ENCODE data around the gene DPP10. TPM values are rescaled to one million over a fixed set of nuclear protein-coding genes. Genes with fewer than 3 reads are reported as not detected.

Gene DPP10
- total and polyA plus RNA-seq, 2 of the 13 experiments (the other 11 are each of a cell fraction or from before 2014, with no cell fraction given): 0.95 to 1.7 TPM

DNA sequence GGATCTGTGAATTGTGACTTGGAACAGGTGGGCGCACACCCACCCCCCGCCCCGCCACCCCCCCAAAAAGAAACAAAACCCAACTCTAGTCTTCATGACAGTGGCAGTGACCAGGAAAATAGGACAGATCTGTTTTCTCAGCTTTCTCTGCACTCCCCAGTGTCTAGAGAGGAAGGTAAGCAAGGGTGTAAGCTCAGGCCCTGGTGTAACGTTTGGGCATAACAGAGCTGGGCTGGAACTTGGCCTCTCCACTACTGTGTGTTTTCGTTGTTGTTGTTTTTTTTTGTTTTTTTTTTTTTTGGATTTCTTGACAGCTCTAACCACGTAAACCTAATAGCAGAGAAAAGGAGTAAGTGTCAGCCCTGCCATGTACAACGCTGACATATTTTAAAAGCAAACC, 1160.8 kb downstream of the DPP10 start (continued):
- no peak for TF ChIP-seq BORCS8-MEF2B (CRISPR knock-in tag; IDR thresholded peaks at IDR 0.05)
- no peak for TF ChIP-seq ZNF75D (CRISPR knock-in tag; IDR thresholded peaks at IDR 0.05; ENCODE audit: borderline replicate concordance)

DNA sequence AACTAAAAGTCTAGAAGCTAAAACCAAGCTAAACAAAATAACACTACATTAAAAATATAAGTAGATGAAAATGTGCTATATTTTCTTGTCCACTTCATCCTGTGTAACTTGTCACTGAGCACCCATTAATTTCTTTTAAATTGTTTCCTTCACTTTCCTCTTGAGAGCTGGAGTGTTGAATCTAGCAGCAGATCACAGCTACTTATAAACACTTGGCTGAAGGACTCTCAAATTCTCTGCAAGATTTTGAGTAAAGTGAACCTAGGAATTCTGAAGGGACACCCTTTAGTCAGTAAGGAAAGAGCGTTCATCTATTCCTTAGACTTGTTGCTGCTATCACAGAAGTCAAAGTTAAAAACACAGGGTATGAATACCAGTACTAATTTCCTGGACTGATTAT, 1163.9 kb downstream of the DPP10 start:
- Histone ChIP-seq H2AFZ (ENCODE audit: low read length) (no peak overlapping the region), H3K9ac (ENCODE audit: insufficient read depth, low read depth, low read length) (no peak overlapping the region), H3K27ac (ENCODE audit: extremely low read length, insufficient read depth, low read length) (no peak overlapping the region), H3K4me1 (ENCODE audit: insufficient read depth, low read length) (no peaks in the 10 kb centered on the region), H3K9me3 (ENCODE audit: low read length) (peaks cover 97% of the 10 kb centered on the region), H3K79me2 (ENCODE audit: insufficient read depth, low read length) (no peaks in the 10 kb centered on the region), H3K4me2 (ENCODE audit: low read depth, low read length) (no peak overlapping the region), H4K20me1 (ENCODE audit: insufficient read depth, low read length) (no peaks in the 10 kb centered on the region), H3K27me3 (ENCODE audit: control insufficient read depth in 1 of 2, insufficient read depth in 2 of 2, low read length in 2 of 2) (no peaks in the 10 kb centered on the region), H3K36me3 (replicated peaks in 1 of 2; ENCODE audit: control insufficient read depth in 1 of 2, insufficient read depth in 2 of 2, low read length in 2 of 2) (no peaks in the 10 kb centered on the region), H3K4me3 (replicated peaks in 1 of 3; ENCODE audit: insufficient read depth in 1 of 3, low read depth in 2 of 3, low read length in 3 of 3) (no peak overlapping the region)
- in situ Hi-C loops (cut with HindIII; ENCODE audit: extremely low pct_ligation_motif_present, low pct_unique_long_range_greater_than_20kb) (no loop called here), intact Hi-C loops (cut with micrococcal nuclease; ENCODE audit: unreplicated experiment) (no loop called here)
- ChIA-PET POLR2A (no interaction called here), CTCF (ENCODE audit: low intra/inter-chr PET ratio, low total read pairs) (no interaction called here)
- 32% methylated on average over 1 of the region's 1 CpG for WGBS (ENCODE audit: low lambda C conversion rate)
- TF ChIP-seq, protein P1, sequence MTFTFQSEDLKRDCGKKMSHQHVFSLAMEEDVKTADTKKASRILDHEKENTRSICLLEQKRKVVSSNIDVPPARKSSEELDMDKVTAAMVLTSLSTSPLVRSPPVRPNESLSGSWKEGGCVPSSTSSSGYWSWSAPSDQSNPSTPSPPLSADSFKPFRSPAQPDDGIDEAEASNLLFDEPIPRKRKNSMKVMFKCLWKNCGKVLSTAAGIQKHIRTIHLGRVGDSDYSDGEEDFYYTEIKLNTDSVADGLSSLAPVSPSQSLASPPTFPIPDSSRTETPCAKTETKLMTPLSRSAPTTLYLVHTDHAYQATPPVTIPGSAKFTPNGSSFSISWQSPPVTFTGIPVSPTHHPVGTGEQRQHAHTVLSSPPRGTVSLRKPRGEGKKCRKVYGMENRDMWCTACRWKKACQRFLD (CRISPR knock-in tag; IDR thresholded peaks at IDR 0.05; ENCODE audit: borderline replicate concordance): no peak
- TF ChIP-seq ZFY (CRISPR knock-in tag; IDR thresholded peaks at IDR 0.05) (no peak), ZNF530 (CRISPR knock-in tag; IDR thresholded peaks at IDR 0.05; ENCODE audit: low read depth) (no peak), ZNF260 (CRISPR knock-in tag; IDR thresholded peaks at IDR 0.05; ENCODE audit: borderline replicate concordance, low read depth) (no peak), SP4 (CRISPR knock-in tag; IDR thresholded peaks at IDR 0.05) (no peak), ZNF850 (CRISPR knock-in tag; conservative IDR thresholded peaks at IDR 0.05) (no peak), NPAS2 (CRISPR knock-in tag; IDR thresholded peaks at IDR 0.05; ENCODE audit: borderline replicate concordance) (no peak)
- TF ChIP-seq, protein P2, sequence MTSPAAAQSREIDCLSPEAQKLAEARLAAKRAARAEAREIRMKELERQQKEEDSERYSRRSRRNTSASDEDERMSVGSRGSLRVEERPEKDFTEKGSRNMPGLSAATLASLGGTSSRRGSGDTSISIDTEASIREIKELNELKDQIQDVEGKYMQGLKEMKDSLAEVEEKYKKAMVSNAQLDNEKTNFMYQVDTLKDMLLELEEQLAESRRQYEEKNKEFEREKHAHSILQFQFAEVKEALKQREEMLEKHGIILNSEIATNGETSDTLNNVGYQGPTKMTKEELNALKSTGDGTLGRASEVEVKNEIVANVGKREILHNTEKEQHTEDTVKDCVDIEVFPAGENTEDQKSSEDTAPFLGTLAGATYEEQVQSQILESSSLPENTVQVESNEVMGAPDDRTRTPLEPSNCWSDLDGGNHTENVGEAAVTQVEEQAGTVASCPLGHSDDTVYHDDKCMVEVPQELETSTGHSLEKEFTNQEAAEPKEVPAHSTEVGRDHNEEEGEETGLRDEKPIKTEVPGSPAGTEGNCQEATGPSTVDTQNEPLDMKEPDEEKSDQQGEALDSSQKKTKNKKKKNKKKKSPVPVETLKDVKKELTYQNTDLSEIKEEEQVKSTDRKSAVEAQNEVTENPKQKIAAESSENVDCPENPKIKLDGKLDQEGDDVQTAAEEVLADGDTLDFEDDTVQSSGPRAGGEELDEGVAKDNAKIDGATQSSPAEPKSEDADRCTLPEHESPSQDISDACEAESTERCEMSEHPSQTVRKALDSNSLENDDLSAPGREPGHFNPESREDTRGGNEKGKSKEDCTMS (CRISPR knock-in tag; conservative IDR thresholded peaks at IDR 0.05): no peak
- no peak for FAIRE-seq
- DNase-seq (ENCODE audit: low spot score): no peak
- no peak for ATAC-seq
- BruUV-seq (replicated peaks): no TSS peak

Measured in HepG2 (cell line).